Right lobe of liver (tissue), 4 donors: Measurements from ENCODE around the gene OPN1MW.
"Not testable (repeated sequence)": the region's sequence is repeated elsewhere in the genome, so short reads cannot be mapped to it uniquely, and the experiment has no call there.

Experiments
- POLR2A ChIP-seq: fragments of 450-650 bp; IDR thresholded peaks from one replicate; pipeline ENCODE4 v1.6.1; 2017; ENCODE audit warnings: antibody characterized with exemption, mild to moderate bottlenecking
- TF ChIP-seq, protein P1 (sequence below), 4 donors: fragments of 200-600 bp in 3 of 4; fragments of 450-650 bp in 1 of 4; IDR thresholded peaks; one replicate each; pipeline versions ENCODE4 v1.5.1 to v1.8.0; 2016 to 2022; ENCODE audit warnings: antibody characterized with exemption in 4 of 4, mild to moderate bottlenecking in 2 of 4
- donor health status: DM: no; HTN: no; CAD: no.
- donor health status: DM: no; HTN: no; CAD: no.
- donor health status: DM: no; HTN: yes; CAD: no.

DNA sequence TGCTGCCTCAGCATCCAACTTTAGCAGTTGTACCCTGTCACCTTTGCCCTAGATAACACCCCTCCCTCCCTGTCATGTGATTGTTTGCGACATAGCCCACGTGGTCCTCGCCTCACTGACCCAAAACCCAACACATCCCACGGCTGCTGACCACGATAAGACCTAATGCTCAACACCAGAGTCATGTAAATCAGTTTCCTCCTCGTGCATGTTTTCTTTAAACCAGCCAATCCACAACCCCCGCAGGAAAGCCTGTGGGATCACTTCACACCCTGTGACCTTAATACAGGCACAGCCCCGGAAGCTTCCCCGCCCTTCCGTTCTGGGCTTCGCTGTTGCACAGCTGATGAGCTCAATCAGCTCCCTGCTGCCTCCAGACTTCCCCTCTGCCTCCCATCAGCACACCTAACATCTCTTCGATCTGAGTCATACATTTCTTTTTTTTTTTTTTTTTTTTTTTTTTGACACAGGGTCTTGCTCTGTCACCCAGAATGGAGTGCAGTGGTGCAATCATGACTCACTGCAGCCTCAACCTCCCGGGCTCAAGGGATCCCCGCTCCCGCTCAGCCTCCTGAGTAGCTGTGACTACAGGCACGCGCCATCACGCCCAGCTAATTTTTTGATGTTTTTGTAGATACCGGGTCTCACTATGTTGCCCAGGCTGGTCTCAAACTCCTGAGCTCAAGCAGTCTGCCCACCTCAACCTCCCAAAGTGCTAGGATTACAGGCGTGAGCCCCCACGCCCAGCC, 27.4 kb downstream of the OPN1MW start:
- TF ChIP-seq POLR2A, result not testable (repeated sequence)
- TF ChIP-seq, protein P1, sequence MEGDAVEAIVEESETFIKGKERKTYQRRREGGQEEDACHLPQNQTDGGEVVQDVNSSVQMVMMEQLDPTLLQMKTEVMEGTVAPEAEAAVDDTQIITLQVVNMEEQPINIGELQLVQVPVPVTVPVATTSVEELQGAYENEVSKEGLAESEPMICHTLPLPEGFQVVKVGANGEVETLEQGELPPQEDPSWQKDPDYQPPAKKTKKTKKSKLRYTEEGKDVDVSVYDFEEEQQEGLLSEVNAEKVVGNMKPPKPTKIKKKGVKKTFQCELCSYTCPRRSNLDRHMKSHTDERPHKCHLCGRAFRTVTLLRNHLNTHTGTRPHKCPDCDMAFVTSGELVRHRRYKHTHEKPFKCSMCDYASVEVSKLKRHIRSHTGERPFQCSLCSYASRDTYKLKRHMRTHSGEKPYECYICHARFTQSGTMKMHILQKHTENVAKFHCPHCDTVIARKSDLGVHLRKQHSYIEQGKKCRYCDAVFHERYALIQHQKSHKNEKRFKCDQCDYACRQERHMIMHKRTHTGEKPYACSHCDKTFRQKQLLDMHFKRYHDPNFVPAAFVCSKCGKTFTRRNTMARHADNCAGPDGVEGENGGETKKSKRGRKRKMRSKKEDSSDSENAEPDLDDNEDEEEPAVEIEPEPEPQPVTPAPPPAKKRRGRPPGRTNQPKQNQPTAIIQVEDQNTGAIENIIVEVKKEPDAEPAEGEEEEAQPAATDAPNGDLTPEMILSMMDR (IDR thresholded peaks at IDR 0.05), result not testable (repeated sequence)
